Nucleus accumbens (tissue), 56 donors: ENCODE results near the gene RAP2A.
A peak's percentile ranks its signal among the peaks of the same experiment; 100 is the strongest.

ENCODE experiments used
- DNase-seq, 56 donors: peaks; one replicate each; lab custom pipeline; 2025; lab: John Stamatoyannopoulos, UW

RAP2A gene

DNA sequence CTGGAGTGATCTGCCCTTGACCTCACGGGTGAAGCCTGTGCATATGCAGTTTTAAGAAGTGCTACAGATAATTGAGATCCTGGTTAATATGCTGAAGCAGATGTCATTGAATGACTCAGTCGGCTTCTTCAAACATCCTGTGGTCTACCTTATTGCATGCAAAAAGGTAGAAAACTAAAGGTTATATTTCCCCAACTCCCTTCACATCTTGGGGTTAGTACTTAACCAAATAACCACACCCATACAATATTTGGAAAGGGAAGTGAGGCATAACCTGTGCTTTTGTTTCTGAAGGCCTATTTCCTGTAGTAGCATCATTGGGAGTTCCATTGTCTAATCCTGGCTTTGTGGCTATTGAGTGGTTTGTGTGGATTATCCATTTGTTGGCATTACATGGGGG, 58.3 kb downstream of the RAP2A start:
- no peak for DNase-seq

DNA sequence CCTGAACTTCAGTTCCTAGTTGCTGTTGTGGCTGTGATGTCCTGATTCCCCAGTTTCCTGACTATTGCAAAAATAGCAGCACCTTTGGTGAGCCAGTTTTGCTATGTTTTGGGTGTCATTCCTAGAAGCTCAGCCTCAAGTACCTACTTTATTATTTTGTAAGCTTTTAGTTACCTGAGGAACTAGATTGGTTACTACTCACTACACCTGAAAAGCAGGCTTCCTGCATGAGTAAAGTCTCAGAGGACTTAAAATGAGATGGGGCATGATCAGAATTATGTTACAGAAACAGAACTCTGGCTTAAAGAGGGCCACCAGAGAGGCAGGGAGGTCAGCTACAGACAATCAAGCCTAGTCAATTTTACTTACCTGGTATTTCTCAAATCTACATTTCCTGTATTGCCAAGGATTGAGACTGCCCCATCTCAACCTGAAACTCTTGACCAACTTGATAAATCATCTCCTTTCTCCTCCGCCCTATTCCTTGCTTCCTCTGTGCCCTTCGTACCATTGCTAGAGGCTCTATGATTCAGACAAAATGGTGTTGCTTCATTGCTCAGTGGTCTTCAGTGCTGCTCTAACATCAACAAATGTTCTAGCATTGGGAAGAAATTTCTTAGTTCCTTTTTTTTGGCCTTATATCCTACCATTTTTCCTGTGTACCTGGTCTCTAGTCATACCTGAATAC, 58.9 kb downstream of the RAP2A start:
- DNase-seq = no peak

DNA sequence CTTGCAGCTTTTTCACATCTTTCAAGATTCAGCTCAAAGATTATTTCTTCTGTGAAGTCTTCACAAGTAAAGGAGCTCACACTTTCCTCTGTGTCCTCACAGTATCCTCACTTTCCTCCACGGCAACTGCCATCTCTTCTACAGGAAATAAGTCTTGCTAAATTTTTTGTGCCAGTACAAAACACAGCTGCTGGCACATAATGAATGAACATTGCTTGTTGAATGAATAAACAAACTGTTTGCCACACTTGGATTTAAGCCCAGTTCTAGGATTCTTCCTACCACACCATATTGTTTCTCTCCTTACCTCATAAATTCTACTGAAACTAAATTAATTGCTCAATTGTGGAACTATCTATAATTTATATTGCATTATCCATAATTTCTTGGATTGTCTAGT, 59.5 kb downstream of the RAP2A start:
- DNase-seq = no peak

DNA sequence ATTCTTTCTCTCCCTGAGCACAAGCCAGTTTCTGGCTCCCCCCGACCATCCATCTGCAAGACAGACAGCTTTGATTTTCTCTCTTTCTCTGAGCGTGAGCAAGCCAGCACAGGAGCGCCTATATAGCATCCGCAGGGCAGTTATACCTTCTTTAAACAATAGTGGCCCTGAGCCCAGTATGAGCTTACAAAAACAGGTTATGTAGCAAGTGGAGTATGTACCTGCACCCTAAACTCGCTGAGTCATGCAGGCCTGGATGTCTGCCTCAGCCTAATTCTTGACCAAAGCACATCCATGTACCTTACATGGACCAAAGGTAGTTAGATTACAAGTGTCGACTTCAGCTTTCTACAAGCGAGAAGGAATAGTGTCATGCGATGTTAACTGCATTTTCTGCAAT, 61.7 kb downstream of the RAP2A start:
- DNase-seq = no peak

DNA sequence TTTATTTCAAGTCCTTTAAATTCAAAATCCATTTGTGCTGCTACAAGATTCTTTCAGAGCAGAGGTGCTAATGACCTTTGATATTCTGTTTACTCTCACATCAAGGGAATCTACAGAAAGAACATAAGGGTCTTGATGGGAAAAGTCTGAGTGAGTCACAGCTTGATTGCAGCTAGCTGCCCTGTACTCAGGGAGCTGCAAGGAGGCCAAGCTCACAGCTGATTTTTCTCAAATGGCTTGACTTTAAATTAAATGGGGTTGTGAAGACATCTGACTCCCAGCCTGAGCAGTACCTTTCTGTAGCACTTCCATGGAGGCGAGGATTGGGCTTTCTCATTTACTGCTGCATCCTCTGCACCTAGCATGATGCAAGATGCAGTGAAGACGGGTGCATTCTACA, 62.5 kb downstream of the RAP2A start:
- no peak for DNase-seq

DNA sequence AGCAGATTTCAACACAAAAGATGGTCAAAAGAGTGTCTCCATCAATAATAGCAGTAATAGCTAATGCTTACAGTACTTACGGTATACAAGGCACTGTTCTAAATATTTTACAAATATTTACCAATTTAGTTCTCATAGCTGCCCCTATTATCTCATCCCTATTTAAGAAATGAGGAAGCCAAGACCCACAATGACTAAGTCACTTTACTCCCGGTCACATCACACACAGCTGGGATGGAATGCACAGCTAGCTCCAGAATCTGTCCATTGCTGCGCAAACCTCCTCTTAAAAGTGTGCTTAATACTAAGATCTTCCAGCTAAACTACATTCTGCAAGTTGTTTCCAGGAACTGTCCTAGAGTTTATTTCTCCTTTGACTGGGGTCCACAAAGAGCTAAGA, 63.4 kb downstream of the RAP2A start:
- no peak for DNase-seq

DNA sequence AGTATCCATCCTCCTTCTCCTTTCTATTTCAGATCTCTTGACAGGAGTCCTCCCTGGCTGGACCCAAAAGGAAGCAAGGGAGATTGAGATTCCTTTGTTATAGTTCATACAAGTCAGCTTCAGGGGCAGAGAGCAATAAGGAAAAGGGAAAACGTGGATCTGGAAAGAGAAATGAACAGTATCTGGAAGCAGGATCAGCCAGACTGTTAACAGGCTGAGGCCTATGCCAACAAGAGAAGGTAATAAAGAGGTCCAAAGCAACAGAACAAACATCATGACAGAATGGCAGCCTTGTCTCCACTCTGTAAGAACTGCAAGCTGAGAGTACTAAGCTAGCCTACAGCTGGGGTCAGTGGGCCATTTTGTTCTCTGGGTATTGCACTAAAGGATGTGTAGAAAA, 64.5 kb downstream of the RAP2A start:
- no peak for DNase-seq

DNA sequence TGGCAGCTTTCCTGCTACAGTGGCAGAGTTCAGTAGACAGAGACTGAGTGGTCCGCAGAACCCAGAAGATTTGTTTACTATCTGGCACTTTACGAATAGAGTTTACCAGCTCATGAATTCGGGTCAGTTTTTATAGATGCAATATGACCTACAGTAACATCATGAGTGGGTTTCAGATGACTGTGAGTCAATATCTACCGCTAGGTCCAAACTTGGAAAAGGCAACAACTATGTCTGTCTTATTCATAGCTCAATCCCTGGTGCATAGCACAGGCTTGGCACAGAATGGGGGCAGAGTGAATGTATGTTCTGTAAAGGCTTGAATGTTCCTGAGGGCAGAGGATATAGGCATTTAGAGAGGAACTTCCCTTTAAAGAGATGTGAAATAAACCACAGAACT, 65.2 kb downstream of the RAP2A start:
- no peak for DNase-seq

DNA sequence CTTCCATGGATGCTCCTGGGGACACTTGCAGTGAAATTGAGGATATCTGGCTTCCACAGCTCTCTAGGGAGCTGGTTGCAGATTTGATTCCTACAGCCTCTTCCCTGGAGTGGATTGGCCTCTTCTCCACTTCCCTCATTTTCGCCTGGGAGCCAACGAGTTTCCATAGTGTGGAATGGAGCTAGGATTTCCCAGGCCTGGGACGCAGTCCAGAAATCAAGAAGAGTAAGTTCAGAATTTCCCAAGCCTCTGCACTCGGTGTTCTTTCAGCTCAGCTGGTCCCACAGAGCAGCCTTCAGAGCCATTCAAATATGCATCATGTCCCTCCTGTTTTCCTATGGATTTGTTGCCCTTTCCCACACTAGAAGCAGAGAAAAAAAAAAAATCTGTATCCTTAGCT, 68.2 kb downstream of the RAP2A start:
- DNase-seq = peak in 6 of 56 donors; percentile 3 to 23 (median 10)

DNA sequence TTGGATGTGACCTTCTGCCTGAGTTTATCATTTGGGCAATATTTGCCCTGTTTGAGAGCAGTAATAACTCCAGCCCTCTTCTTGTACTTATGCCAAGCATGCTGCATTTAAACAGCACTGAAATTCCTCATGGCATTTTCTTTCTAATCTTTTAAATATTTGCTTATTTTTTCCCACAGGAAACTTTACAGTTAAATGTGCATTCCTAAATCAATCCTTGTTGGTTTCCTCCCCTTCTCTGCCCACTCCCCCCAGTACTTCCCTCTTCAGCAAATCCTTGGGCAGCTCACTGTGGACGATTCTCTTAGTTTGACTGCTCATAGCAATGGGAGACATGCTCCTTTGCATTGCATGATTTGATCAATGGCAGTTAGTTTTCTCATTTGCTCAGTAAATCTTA, 68.7 kb downstream of the RAP2A start:
- DNase-seq = no peak

DNA sequence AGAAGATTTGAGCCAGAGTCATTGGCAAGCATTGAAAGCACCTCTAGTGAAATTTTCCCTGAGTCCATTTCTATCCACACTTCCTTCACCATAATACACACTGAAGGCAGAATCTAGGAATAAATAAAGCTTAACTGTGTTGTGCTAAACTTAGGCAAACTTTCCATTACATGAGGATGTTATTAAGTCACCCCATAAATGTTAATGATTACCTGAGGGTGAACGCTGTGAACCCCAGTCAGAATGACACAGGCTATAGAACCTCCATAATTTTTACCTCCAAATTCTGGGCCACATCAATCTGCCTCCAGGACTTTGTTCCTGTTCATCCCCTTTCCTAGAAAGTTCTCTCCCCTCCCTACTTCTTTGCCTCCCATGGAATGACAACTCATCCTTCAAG, 71.0 kb downstream of the RAP2A start:
- DNase-seq = no peak

DNA sequence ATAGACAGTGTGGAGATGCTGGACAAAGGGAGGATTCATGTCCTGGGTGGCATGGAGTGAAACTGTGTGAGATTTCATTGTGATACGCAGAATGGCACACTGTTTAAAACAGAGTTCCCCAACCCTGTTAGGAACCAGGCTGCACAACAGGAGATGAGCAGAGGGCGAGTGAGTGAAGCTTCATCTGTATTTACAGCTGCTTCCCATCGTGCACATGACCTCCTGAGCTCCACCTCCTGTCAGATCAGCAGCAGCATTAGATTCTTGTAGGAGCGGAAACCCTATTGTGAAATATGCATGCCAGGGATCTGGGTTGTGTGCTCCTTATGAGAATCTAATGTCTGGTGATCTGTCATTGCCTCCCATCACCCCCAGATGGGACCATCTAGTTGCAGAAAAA, 72.5 kb downstream of the RAP2A start:
- DNase-seq = peak in 18 of 56 donors; percentile 1 to 34 (median 6)

DNA sequence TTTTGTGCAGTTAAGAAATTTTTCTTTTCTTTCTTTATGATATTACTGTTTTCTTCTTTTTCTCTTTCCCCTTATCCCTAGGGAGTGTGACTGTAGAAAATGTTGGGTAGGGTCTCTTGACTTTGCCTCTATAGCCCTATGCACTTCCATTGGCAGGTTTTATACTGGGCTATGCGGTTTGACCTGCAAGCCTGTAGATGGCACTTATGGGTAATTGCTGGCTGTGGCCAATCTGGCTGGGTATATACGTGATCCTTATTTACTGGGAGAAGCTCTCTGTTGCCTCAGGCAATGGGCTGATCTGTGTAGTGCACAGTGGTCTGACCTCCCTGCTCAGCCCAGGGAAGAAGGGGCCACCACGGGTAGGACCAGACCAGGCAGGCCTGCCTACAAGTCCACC, 78.8 kb downstream of the RAP2A start:
- no peak for DNase-seq

DNA sequence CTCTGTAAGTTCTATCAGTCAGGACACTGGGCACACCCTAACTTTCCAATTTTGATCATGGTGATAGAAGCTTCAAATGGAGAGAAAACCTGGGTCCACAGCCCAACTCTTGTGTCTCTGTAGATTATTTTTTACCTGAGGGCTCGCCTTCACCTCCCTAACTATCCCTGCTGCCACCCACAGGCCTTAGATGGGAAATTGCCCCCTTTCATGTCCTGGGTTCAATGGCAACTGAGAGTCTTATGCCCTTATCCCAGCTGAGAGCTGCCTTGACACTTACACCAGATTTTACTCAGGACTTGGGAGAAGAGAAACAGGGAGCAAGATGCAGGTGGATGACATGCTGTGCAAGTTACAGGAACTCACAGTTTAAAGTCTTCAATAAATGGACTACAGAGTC, 81.7 kb downstream of the RAP2A start:
- DNase-seq = no peak

DNA sequence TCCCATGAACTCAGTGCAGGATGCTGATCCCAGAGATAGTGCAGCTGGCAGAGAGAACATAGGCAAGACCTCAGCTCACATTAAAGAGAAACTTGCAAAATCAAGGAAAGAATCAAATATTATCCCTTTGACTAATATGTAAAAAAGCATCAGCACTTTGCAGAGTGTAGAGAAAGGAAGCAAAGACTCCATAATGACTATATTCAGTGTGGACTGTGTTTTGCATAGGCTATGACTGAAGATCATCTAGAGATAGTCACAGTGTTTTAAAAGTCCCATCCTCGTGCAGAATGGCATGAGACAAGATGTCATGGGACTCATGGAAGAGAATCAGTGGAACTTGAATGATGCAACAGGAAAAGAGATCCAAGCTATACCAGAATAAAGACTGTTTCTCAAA, 84.0 kb downstream of the RAP2A start:
- DNase-seq = no peak
